ENCODE measurements around the gene MEF2C.
"Not testable (repeated sequence)": the region's sequence is repeated elsewhere in the genome, so short reads cannot be mapped to it uniquely, and the experiment has no call there.

Gene MEF2C

GRCh38 chr5:88883059-88883835, at the start of gene MEF2C:
Gene MEF2C, minus strand, starts transcription at chr5:88883184. Its CDS starts 59,396 bp downstream, at chr5:88823788.
- peak; percentile 89 for DNase-seq

- DNase-seq = no peak
These were observed 49.6 kb upstream of the MEF2C start for GRCh38 chr5:88932541-88932940.

DNA sequence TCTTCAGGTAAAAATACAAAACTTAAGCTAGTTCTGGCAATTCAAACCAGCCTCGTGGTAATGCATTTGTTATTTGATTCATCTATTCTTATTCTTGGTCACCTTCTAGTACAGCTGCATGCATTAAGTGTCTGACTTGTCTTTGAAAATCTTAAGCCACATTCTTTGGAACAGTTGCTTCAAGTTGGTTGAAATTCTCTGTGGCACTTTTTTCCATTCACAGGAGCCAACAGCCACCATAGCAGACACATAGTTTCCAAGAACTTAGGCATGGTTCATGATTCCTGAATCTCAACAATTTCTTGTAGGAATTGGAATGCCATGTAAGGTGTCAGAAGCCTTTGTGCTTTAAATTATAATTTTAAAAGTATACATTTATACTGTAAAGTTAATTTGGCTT, 47.4 kb upstream of the MEF2C start:
- DNase-seq = no peak

GRCh38 chr5:88929385-88929784, 46.4 kb upstream of the MEF2C start:
- DNase-seq = no peak

DNA sequence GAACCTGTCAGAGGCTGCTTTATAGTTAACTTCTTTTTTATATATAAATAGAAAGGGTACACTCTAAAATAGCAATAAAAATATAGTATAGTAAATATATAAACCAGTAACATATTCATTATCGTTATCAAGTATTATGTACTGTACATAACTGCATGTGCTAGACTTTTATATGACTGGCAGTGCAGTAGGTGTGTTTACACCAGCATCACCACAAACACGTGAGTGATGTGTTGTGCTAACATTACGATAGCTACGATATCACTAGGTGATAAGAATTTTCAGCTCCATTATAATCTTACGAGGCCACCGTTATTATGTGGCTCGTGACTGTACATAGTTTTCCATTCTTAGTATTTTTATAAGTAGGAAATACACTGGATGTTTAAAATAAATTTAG, 43.8 kb upstream of the MEF2C start:
- no peak for DNase-seq

- no peak for DNase-seq
These were observed 42.9 kb upstream of the MEF2C start for GRCh38 chr5:88925692-88926490.

DNA sequence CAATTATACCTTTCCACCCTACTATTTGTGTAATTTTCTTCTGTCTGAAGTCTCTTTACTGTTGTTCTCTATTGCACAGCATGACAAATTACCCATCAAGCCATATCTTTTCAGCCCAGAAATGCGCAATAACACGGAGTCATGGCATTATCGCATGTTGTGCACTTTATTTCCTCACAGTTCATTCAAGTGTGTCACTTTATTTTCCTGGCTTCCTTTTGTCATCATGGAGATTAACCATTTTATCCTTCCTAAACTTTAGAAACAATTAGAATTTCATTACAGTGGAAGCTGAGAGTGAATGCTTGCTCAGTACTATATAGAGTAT, 41.3 kb upstream of the MEF2C start:
- peak; percentile 34 for DNase-seq

DNA sequence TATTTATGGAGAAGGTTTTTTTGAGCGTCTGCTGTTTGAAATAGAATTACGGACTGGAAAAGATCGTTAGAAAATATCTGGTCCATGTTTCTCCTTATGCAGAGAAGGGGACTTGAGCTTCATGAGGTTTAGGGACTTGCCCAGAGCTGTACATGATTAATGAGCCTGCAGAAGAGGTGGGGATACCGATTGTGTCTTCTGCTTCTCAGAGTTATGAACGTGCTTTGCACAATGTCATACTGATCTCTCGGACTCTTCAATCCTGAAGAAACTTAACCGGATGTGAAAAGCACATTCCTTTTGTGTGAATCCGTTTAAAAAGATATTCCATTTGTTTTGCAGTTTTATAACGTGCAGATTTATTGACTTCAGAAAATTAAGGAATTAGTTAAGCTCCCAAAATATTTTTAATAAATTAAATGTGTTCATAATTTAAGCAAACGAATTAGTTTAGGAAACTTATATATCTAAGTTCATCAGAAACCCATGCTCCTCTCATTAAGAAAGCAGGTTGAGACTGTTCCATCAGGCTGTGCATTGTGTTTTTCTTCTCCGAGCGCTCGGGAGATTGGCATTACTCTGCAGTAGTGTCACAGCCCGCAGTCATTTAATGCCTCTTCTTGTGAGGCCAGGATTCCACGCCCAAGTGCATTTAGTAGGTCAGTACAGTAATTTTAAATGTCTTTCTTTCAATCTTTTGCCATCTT, 40.8 kb upstream of the MEF2C start:
- DNase-seq = no peak

DNA sequence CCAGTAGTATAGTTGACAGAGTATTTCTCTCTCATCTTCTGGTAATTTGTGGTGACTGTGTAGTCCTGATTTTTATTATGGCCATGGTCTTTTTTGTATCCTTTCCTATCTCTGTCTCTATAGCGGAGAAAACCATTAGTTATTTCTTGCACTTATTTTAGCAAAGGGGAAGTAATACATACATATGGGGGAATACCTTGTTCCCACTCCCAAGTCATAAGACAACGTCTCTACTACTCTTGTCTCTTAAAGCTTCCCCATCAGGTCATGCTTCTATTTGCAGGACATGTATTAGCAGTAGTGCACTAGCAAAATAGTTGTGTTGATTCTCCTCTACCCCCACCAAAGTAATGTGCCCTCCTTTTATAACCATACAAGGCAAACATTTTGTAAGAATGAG, 29.8 kb upstream of the MEF2C start:
- not testable (repeated sequence) for DNase-seq

- DNase-seq = not testable (repeated sequence)
These were observed 28.1 kb upstream of the MEF2C start for GRCh38 chr5:88911059-88911572.

- not testable (repeated sequence) for DNase-seq
These were observed 21.5 kb upstream of the MEF2C start for GRCh38 chr5:88904478-88904877.

- not testable (repeated sequence) for DNase-seq
These were observed 21.0 kb upstream of the MEF2C start for GRCh38 chr5:88903966-88904365.

GRCh38 chr5:88901077-88901476, 18.1 kb upstream of the MEF2C start:
- not testable (repeated sequence) for DNase-seq

GRCh38 chr5:88899096-88899737, 16.2 kb upstream of the MEF2C start:
- DNase-seq = peak; percentile 13

- no peak for DNase-seq
These were observed 14.8 kb upstream of the MEF2C start for GRCh38 chr5:88897748-88898147.

GRCh38 chr5:88895681-88896501, 12.9 kb upstream of the MEF2C start:
- DNase-seq = no peak

GRCh38 chr5:88892669-88893068, 9.7 kb upstream of the MEF2C start:
- no peak for DNase-seq

- DNase-seq = peak; percentile 60
These were observed 7.2 kb upstream of the MEF2C start for GRCh38 chr5:88890070-88890781.

- DNase-seq = peak; percentile 80
These were observed 6.4 kb upstream of the MEF2C start for GRCh38 chr5:88889189-88890069.

GRCh38 chr5:88888848-88889188, 5.8 kb upstream of the MEF2C start:
- DNase-seq = no peak

Measured in OCI-M1 (cell line).